Sigmoid colon (tissue), 7 donors: Measurements from ENCODE around the gene OR2A7. TPM values are rescaled to one million over a fixed set of nuclear protein-coding genes. Genes with fewer than 3 reads are reported as not detected.

Source experiments
- polyA plus RNA-seq, 3 donors: library from polyadenylated mRNA; stranded (reverse); fragments of 200-250 nt; gene quantifications; one replicate each; pipeline ENCODE4 v1.2.3, GENCODE V29; 2013
- total RNA-seq, 4 donors: library from RNA; depleted of rRNA; stranded (reverse); fragments of >200 nt; gene quantifications; one replicate each; pipeline ENCODE4 v1.1.0, GENCODE V29; 2016
- donor health status: healthy with polysubstance abuse.
- donor health status: Bipolar disorder and iron deficiency.
- donor health status: healthy.

The OR2A7 gene
- total and polyA plus RNA-seq, 7 donors: 0.33 to 8.6 (median 1.4) TPM

Other genes starting within 250 kb of the OR2A7 start
- gene OR2A5, start 215.8 kb downstream of the OR2A7 start, total RNA-seq: not detected
- gene OR2A5, start 215.8 kb downstream of the OR2A7 start, polyA plus RNA-seq: not detected
- gene OR2A25, start 195.0 kb downstream of the OR2A7 start, total RNA-seq: not detected
- gene OR2A25, start 195.0 kb downstream of the OR2A7 start, polyA plus RNA-seq: not detected
- gene OR2A12, start 178.5 kb downstream of the OR2A7 start, total RNA-seq: not detected
- not detected for gene OR2A12, start 178.5 kb downstream of the OR2A7 start, polyA plus RNA-seq
- gene OR2A2, start 155.2 kb downstream of the OR2A7 start, total RNA-seq: not detected
- not detected for gene OR2A2, start 155.2 kb downstream of the OR2A7 start, polyA plus RNA-seq
- gene OR2A14, start 141.6 kb downstream of the OR2A7 start, total RNA-seq: not detected
- gene OR2A14, start 141.6 kb downstream of the OR2A7 start, polyA plus RNA-seq: not detected
- 1 to 10 TPM in 3 of 4 donors, under 1 TPM in 1; 0.49 to 1.8 (median 1.6) TPM for gene CTAGE4, start 81.3 kb downstream of the OR2A7 start, total RNA-seq
- 1 to 10 TPM in 2 of 3 donors, under 1 TPM in 1; 0.90 to 3.0 (median 3.0) TPM for gene CTAGE4, start 81.3 kb downstream of the OR2A7 start, polyA plus RNA-seq
- gene ARHGEF35, start 69.0 kb downstream of the OR2A7 start, total RNA-seq: 1 to 10 TPM in 3 of 4 donors, under 1 TPM in 1; 0.54 to 2.9 (median 2.2) TPM
- 10 to 100 TPM; 34.7 to 60.6 (median 36.0) TPM for gene ARHGEF35, start 69.0 kb downstream of the OR2A7 start, polyA plus RNA-seq
- gene OR2A42, start 25.2 kb downstream of the OR2A7 start, total RNA-seq: under 1 TPM in 2 of 4 donors, not detected in 2; 0.16 to 0.28 TPM
- gene OR2A42, start 25.2 kb downstream of the OR2A7 start, polyA plus RNA-seq: under 1 TPM in 1 of 3 donors, not detected in 2; 0.06 TPM
- 1 to 10 TPM in 1 of 4 donors, under 1 TPM in 1, not detected in 2; 0.49 to 1.7 TPM for gene CTAGE8, start 4.5 kb upstream of the OR2A7 start, total RNA-seq
- gene CTAGE8, start 4.5 kb upstream of the OR2A7 start, polyA plus RNA-seq: 1 to 10 TPM in 2 of 3 donors, not detected in 1; 1.2 to 5.0 TPM
- gene OR2A1, start 47.6 kb upstream of the OR2A7 start, total RNA-seq: under 1 TPM in 3 of 4 donors, not detected in 1; 0.14 to 0.36 (median 0.16) TPM
- under 1 TPM in 1 of 3 donors, not detected in 2; 0.06 TPM for gene OR2A1, start 47.6 kb upstream of the OR2A7 start, polyA plus RNA-seq
- gene ARHGEF5, start 90.6 kb upstream of the OR2A7 start, total RNA-seq: 10 to 100 TPM in 1 of 4 donors, 1 to 10 TPM in 3; 4.9 to 10.9 (median 6.2) TPM
- gene ARHGEF5, start 90.6 kb upstream of the OR2A7 start, polyA plus RNA-seq: 10 to 100 TPM; 27.6 to 47.6 (median 31.1) TPM
- not detected for gene NOBOX, start 138.9 kb upstream of the OR2A7 start, total RNA-seq
- gene NOBOX, start 138.9 kb upstream of the OR2A7 start, polyA plus RNA-seq: not detected